KMS-11 (cell line): ENCODE data around the gene TNIP1.

Experiments used
- H2AFZ ChIP-seq: fragments of 200-600 bp; sonication (generic); 2 replicates; pipeline ENCODE4 v1.6.1; 2016; ENCODE audit warnings: antibody characterized with exemption, mixed run types, low read depth
- H3K27ac ChIP-seq: fragments of 200-600 bp; sonication (generic); 2 replicates; pipeline ENCODE4 v1.6.1; 2016; ENCODE audit warnings: mild to moderate bottlenecking, mixed run types
- H3K27me3 ChIP-seq: fragments of 200-600 bp; sonication (generic); 2 replicates; pipeline ENCODE4 v1.6.1; 2017; ENCODE audit warnings: mild to moderate bottlenecking, low read depth, mixed run types, moderate library complexity; ENCODE audit not compliant: insufficient read depth
- H3K36me3 ChIP-seq: fragments of 200-600 bp; sonication (generic); 2 replicates; pipeline ENCODE4 v1.6.1; 2017; ENCODE audit warnings: mild to moderate bottlenecking, mixed run types; ENCODE audit not compliant: insufficient read depth
- H3K4me1 ChIP-seq: fragments of 200-600 bp; sonication (generic); 2 replicates; pipeline ENCODE4 v1.6.1; 2016; ENCODE audit warnings: mild to moderate bottlenecking, low read depth, mixed run types; ENCODE audit not compliant: poor library complexity, severe bottlenecking
- H3K4me2 ChIP-seq: fragments of 200-600 bp; sonication (generic); 2 replicates; pipeline ENCODE4 v1.7.0; 2016; ENCODE audit warnings: mild to moderate bottlenecking, mixed run types
- H3K4me3 ChIP-seq: fragments of 200-600 bp; sonication (generic); IDR thresholded peaks from 2 replicates; pipeline ENCODE4 v1.6.1; 2017; ENCODE audit warnings: low read depth, low read length, mixed read lengths; ENCODE audit not compliant: insufficient read depth
- H3K79me2 ChIP-seq: fragments of 200-600 bp; sonication (generic); 2 replicates; pipeline ENCODE4 v1.6.1; 2016; ENCODE audit warnings: low read depth, mixed run types; ENCODE audit not compliant: insufficient read depth
- H3K9ac ChIP-seq: fragments of 200-600 bp; sonication (generic); 2 replicates; pipeline ENCODE4 v1.6.1; 2016; ENCODE audit warnings: mild to moderate bottlenecking, mixed run types
- H4K20me1 ChIP-seq: fragments of 200-600 bp; sonication (generic); 2 replicates; pipeline ENCODE4 v1.6.1; 2016; ENCODE audit warnings: mild to moderate bottlenecking, mixed run types; ENCODE audit not compliant: insufficient read depth
- TF ChIP-seq, protein P1 (sequence below): fragments of 200-600 bp; sonication (generic); conservative IDR thresholded peaks from 2 replicates; pipeline ENCODE4 v1.6.1; 2017; ENCODE audit warnings: low read depth, mild to moderate bottlenecking, antibody characterized with exemption, low read length, moderate library complexity, mixed read lengths

Gene TNIP1

DNA sequence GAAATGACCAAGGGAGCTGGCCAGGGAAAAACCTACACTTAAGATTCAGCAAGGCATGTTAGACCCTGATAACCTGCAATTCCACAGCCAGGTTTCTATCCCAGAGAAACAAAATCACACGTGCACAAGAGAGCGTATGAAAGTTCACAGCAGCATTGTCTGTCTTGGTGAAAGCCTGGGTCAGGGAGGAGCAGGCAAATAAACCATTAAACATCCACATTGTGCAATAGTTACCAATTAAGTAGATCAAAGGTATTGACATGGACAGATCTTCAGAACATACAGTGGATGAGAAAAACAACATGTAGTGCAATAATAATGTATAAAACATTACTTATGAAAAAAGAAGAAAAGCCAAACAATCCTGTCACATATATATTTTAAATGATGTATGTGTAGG lies 76.3 kb downstream of the TNIP1 start:
- H4K20me1 ChIP-seq: no peaks in the 10 kb centered on the region
- no peak overlapping the region for H3K4me2 ChIP-seq
- H2AFZ ChIP-seq: no peak overlapping the region
- H3K27ac ChIP-seq: no peak overlapping the region
- no peaks in the 10 kb centered on the region for H3K79me2 ChIP-seq
- H3K4me1 ChIP-seq: no peaks in the 10 kb centered on the region
- H3K9ac ChIP-seq: no peak overlapping the region
- TF ChIP-seq, protein P1, sequence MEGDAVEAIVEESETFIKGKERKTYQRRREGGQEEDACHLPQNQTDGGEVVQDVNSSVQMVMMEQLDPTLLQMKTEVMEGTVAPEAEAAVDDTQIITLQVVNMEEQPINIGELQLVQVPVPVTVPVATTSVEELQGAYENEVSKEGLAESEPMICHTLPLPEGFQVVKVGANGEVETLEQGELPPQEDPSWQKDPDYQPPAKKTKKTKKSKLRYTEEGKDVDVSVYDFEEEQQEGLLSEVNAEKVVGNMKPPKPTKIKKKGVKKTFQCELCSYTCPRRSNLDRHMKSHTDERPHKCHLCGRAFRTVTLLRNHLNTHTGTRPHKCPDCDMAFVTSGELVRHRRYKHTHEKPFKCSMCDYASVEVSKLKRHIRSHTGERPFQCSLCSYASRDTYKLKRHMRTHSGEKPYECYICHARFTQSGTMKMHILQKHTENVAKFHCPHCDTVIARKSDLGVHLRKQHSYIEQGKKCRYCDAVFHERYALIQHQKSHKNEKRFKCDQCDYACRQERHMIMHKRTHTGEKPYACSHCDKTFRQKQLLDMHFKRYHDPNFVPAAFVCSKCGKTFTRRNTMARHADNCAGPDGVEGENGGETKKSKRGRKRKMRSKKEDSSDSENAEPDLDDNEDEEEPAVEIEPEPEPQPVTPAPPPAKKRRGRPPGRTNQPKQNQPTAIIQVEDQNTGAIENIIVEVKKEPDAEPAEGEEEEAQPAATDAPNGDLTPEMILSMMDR: no peak
- no peak overlapping the region for H3K4me3 ChIP-seq
- no peaks in the 10 kb centered on the region for H3K36me3 ChIP-seq
- no peaks in the 10 kb centered on the region for H3K27me3 ChIP-seq

DNA sequence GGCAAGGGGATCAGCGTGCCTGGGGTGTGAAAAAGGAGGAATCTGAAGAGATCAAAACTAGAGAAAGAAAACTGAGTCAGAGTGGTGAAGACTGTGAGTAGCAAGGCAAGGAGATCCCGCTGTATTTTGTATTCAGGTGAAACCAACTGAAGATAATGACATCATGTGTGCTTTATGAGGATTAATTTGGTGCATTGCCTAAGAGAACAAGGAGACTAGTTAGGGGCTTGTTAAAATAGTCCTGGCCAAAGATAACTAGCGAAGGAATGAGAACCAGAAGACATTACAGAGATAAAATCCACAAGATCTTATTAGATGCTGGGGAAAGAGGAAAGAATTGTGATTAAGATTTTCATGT lies 77.4 kb downstream of the TNIP1 start:
- Histone ChIP-seq H3K4me1 (no peaks in the 10 kb centered on the region), H3K4me2 (no peak overlapping the region), H3K79me2 (no peaks in the 10 kb centered on the region), H3K27ac (no peak overlapping the region), H2AFZ (no peak overlapping the region), H3K27me3 (no peaks in the 10 kb centered on the region), H3K9ac (no peak overlapping the region), H3K4me3 (no peak overlapping the region), H4K20me1 (no peaks in the 10 kb centered on the region), H3K36me3 (no peaks in the 10 kb centered on the region)
- TF ChIP-seq, protein P1: no peak

DNA sequence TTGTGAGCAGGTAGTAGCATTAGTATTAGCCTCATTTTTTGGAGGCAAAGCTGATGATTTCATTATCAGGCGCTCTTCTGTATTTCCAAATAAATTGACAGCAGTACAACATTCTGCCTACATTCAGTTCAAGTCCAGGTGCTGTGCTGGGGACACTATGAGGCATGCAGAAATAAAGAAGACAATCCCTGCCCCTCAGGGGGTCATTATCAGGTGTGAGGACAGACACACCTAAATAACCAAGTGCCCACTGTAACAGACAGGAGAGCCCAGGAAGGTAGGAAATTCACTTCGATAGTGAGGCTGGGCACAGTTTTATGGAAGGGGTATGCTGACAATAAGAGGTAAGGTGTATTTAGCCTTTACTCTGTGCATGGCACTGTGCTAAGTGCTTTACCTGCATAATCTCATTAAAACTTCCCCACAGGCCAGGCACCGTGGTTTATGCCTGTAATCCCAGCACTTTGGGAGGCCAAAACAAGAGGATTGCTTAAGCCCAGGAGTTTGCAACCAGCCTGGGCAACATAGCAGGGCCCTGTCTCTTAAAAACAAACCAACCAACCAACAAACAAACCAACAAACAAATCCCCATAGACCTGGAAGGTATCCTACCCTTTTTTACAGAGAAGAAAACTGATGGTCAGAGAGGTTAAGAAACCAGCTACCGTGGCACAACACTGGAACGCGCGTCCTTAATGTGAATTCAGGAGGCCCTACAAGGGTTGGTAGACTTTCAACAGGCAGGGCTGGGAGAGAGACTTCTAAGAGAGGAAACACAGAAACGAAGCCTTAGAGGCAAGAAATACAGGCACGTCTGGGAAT lies 77.9 kb downstream of the TNIP1 start:
- H3K4me2 ChIP-seq: no peak overlapping the region
- H3K27me3 ChIP-seq: no peaks in the 10 kb centered on the region
- H3K36me3 ChIP-seq: no peaks in the 10 kb centered on the region
- H3K79me2 ChIP-seq: no peaks in the 10 kb centered on the region
- no peaks in the 10 kb centered on the region for H4K20me1 ChIP-seq
- H3K9ac ChIP-seq: no peak overlapping the region
- no peak overlapping the region for H3K4me3 ChIP-seq
- TF ChIP-seq, protein P1: no peak
- no peaks in the 10 kb centered on the region for H3K4me1 ChIP-seq
- no peak overlapping the region for H2AFZ ChIP-seq
- H3K27ac ChIP-seq: no peak overlapping the region

DNA sequence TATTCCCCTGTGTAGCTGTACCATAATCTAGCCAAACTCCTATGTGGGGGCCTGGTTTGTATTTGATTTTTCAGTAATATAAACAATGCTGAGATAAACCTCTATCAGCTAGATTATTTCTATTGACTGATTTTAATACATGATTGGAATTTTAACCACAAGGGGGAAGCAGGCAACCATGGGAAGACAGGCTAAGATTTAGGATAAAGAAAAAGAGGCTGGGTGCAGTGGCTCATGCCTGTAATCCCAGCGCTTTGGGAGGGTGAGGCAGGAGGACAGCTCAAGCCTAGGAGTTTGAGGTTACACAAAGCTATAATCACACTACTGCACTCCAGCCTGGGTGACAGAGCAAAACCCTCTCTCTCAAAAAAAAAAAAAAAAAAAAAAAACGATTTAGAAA lies 78.6 kb downstream of the TNIP1 start:
- Histone ChIP-seq H4K20me1 (no peaks in the 10 kb centered on the region), H3K36me3 (no peaks in the 10 kb centered on the region), H3K9ac (no peak overlapping the region), H3K4me1 (no peaks in the 10 kb centered on the region), H2AFZ (no peak overlapping the region), H3K79me2 (no peaks in the 10 kb centered on the region), H3K4me2 (no peak overlapping the region), H3K4me3 (no peak overlapping the region), H3K27me3 (no peaks in the 10 kb centered on the region), H3K27ac (no peak overlapping the region)
- TF ChIP-seq, protein P1: no peak
